Measurements from ENCODE around the gene GAS7. TPM values are rescaled to one million over a fixed set of nuclear protein-coding genes. Genes with fewer than 3 reads are reported as not detected.

The GAS7 gene
- total RNA-seq, 1 donor from 2014 or later, result 2.0 TPM

DNA sequence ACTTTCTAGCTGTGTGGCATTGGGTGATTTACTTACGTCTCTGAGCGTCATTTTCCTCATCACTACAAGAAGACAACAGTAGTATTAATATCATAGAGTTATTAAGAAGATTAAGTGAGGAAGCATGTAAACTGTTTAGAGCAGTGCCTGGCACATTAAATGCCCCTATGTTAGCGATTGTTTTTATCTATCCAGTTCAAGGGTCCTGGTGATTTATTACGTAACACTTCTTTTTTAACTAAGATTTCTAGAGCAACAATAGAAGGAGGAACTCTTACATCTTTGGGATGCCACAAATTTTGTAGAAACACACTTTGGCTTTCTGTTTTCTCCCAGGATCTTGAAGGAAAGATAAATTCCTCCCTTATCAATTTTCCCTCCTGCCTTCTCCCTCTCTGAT is 3.3 kb upstream of the GAS7 start:
- Mint-ChIP-seq H3K4me3 (ENCODE audit: unreplicated experiment) (no peak overlapping the region), H3K36me3 (ENCODE audit: unreplicated experiment) (peaks cover 14% of the 10 kb centered on the region), H3K27me3 (ENCODE audit: unreplicated experiment) (peaks cover 8% of the 10 kb centered on the region), H3K9me3 (ENCODE audit: unreplicated experiment) (peaks cover 9% of the 10 kb centered on the region), H3K4me1 (ENCODE audit: low read depth, unreplicated experiment) (peaks cover 2% of the 10 kb centered on the region), H3K27ac (ENCODE audit: unreplicated experiment) (no peak overlapping the region)
- TF ChIP-seq, protein P1, sequence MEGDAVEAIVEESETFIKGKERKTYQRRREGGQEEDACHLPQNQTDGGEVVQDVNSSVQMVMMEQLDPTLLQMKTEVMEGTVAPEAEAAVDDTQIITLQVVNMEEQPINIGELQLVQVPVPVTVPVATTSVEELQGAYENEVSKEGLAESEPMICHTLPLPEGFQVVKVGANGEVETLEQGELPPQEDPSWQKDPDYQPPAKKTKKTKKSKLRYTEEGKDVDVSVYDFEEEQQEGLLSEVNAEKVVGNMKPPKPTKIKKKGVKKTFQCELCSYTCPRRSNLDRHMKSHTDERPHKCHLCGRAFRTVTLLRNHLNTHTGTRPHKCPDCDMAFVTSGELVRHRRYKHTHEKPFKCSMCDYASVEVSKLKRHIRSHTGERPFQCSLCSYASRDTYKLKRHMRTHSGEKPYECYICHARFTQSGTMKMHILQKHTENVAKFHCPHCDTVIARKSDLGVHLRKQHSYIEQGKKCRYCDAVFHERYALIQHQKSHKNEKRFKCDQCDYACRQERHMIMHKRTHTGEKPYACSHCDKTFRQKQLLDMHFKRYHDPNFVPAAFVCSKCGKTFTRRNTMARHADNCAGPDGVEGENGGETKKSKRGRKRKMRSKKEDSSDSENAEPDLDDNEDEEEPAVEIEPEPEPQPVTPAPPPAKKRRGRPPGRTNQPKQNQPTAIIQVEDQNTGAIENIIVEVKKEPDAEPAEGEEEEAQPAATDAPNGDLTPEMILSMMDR (IDR thresholded peaks at IDR 0.05; ENCODE audit: partially characterized antibody, unreplicated experiment), result no peak
- DNase-seq, result no peak

DNA sequence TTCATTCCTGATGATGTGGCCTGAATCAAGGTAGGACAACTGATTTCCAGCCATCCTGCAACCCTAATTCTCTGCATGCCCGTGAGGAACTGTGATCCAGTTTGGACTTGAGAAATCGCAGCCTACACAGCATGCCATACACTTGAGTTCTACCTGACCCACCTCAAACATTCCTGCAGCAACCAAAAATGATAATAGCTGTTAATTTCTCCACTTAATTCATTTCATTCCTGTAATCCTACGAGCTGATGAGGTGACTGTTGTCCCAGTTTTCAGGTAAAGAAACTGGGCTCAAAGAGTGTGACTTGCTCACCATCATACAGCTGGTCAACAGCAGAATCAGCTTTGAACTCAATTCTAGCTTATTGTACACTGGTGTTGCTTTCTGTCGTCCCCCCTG is 2.2 kb upstream of the GAS7 start:
- H3K4me3 Mint-ChIP-seq (ENCODE audit: unreplicated experiment), result no peak overlapping the region

DNA sequence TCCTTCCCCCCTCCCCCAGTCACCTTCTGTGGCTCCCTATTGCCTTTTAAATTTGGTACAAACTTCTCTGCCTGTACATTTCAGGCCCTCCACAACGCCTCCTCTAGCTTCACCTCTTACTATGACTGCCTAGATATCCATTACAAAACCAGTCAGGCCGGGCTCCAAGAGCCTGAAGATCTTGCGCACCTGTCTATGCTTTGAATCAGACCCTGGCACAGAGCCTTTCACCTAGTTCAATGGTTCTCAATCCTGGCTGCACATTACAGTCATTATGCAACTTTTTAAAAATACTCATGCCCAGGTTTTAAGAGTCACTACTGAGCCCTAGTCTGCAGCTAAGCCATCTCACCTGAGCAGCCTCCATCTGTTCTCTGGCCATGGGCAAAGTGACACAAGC is 1.6 kb upstream of the GAS7 start:
- H3K4me3 Mint-ChIP-seq (ENCODE audit: unreplicated experiment), result peak overlapping the region; percentile 34
- peaks cover 11% of the 10 kb centered on the region for H3K27me3 Mint-ChIP-seq (ENCODE audit: unreplicated experiment)
- H3K9me3 Mint-ChIP-seq (ENCODE audit: unreplicated experiment), result peaks cover 16% of the 10 kb centered on the region
- TF ChIP-seq, protein P1 (IDR thresholded peaks at IDR 0.05; ENCODE audit: partially characterized antibody, unreplicated experiment), result no peak
- DNase-seq, result no peak
- peaks cover 20% of the 10 kb centered on the region for H3K36me3 Mint-ChIP-seq (ENCODE audit: unreplicated experiment)
- H3K4me1 Mint-ChIP-seq (ENCODE audit: low read depth, unreplicated experiment), result peaks cover 2% of the 10 kb centered on the region
- H3K27ac Mint-ChIP-seq (ENCODE audit: unreplicated experiment), result no peak overlapping the region

More for the DNA sequence above, 2.2 kb upstream of the GAS7 start:
- Mint-ChIP-seq H3K27me3 (ENCODE audit: unreplicated experiment) (peaks cover 11% of the 10 kb centered on the region), H3K9me3 (ENCODE audit: unreplicated experiment) (peaks cover 16% of the 10 kb centered on the region), H3K4me1 (ENCODE audit: low read depth, unreplicated experiment) (peaks cover 2% of the 10 kb centered on the region), H3K36me3 (ENCODE audit: unreplicated experiment) (peaks cover 24% of the 10 kb centered on the region), H3K27ac (ENCODE audit: unreplicated experiment) (no peak overlapping the region)
- DNase-seq, result no peak
- TF ChIP-seq, protein P1 (IDR thresholded peaks at IDR 0.05; ENCODE audit: partially characterized antibody, unreplicated experiment), result no peak

DNA sequence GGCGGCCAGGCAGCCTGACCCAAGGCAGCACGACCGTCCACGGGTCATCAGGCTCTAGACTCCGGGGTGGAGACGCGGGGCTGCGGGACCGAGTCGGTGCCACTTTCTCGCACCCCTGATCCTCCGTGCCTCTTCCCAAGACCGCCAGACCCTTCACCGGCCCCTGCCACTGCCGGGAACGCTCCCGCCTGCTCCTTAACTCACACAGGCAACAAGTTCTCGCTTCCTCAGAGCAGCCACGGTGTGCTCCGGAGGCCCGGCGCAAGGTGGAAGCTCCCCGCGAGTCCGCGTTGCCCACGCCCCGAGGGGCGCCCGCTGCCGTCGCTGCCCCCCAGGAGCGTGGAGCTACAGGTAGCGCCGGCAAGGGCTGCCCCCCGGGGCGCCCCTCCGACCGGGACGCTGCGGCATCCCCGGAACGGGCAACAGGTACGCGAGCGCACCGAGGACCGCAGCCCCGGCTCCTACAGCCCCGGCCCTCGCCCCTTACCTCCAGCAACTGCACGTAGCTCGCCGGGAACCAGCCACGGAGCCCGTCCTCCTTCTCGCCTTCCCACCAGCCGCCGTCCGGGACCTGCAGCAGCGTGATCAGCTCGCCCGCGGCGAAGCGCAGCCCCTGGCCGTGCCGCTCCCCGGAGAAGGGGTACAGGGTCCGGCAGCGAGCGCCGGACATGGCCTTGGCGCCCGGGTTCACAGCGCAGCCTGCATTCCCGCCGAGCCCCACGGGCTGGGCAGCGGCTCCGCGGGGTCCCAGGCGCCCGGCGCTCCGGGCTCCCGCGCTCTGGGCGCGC is 491 bp downstream of the GAS7 start:
- TF ChIP-seq, protein P1 (IDR thresholded peaks at IDR 0.05; ENCODE audit: partially characterized antibody, unreplicated experiment), result no peak
- Mint-ChIP-seq H3K9me3 (ENCODE audit: unreplicated experiment) (peaks cover 16% of the 10 kb centered on the region), H3K36me3 (ENCODE audit: unreplicated experiment) (peaks cover 34% of the 10 kb centered on the region), H3K27ac (ENCODE audit: unreplicated experiment) (no peak overlapping the region), H3K4me3 (ENCODE audit: unreplicated experiment) (no peak overlapping the region), H3K4me1 (ENCODE audit: low read depth, unreplicated experiment) (peaks cover 2% of the 10 kb centered on the region), H3K27me3 (ENCODE audit: unreplicated experiment) (peaks cover 11% of the 10 kb centered on the region)
- peak; percentile 59 for DNase-seq

DNA sequence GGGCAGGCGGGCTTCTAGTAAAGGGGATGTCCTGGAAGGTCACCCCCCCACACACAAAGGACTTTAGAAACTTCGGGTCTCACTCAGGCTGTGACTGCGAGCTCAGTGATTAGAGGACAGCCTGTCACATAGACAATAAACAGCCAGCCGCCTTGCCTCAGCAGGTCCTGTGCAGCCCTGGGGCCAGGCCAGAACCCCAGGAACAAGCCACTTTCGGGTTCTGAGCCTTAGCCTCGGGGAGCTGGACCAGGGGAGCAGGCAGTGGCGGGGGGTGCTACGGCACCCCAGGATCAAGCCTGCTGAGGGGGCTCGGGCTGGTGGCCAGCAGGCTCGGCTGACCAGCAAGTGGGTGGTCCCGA is 1.1 kb downstream of the GAS7 start:
- H3K27me3 Mint-ChIP-seq (ENCODE audit: unreplicated experiment), result peaks cover 11% of the 10 kb centered on the region
- TF ChIP-seq, protein P1 (IDR thresholded peaks at IDR 0.05; ENCODE audit: partially characterized antibody, unreplicated experiment), result no peak
- peaks cover 34% of the 10 kb centered on the region for H3K36me3 Mint-ChIP-seq (ENCODE audit: unreplicated experiment)
- H3K9me3 Mint-ChIP-seq (ENCODE audit: unreplicated experiment), result peaks cover 16% of the 10 kb centered on the region
- peak overlapping the region; percentile 16 for H3K4me3 Mint-ChIP-seq (ENCODE audit: unreplicated experiment)
- H3K4me1 Mint-ChIP-seq (ENCODE audit: low read depth, unreplicated experiment), result peaks cover 2% of the 10 kb centered on the region
- no peak for DNase-seq
- H3K27ac Mint-ChIP-seq (ENCODE audit: unreplicated experiment), result no peak overlapping the region

All from glutamatergic neuron (in vitro differentiated cells).